ENCODE results near the gene MCM7. TPM values are rescaled to one million over a fixed set of nuclear protein-coding genes. Genes with fewer than 3 reads are reported as not detected.
A peak's percentile ranks its signal among the peaks of the same experiment; 100 is the strongest.

MCM7 gene
- polyA plus RNA-seq, 1 of the 3 experiments (the other 2 are of a cell fraction): 241 TPM

DNA sequence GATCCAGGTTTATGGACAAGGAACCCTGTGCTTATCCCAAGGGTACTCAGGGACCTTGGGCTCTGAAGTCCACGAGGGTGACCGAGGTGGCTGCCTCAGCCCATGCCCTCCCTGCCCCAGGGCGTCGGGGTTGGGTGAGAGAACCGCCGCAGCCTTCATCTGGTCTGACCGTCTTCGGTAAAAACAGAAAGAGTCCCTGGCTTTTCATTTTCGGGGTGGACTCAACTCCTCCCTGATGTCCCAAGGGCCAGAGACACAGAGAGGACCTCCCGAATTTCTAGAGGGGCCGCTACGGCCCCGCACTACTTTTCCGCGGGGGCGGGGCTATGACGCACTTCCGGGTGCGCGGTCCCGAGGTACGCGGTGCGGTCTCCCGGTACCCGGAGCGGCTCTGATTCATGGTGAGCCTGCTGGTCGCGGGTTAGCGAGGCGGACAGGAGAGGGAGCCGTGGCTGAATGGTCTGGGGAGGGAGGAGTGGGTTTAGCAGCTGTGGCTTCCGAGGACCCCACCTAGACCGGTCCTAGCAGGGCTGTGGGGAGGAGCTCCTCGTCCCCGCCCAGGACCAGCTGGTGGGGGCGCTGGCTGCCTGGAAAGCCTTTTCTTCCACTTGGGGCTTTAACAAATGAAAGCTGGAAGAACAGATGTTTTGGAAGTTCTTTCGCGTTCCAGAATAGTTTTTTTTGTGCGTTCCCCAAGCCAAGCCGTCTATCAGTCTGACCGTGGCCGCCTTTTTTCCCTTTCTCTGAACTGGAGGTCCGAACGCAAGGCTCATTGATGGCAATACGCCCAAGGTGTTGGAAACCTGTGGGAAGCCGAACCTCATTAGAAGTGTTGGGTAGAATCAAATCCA lies 51.5 kb downstream of the MCM7 start, which contains the start of gene ZSCAN21:
ZSCAN21 (plus strand) TSS at position 334 of the 851 bp plus-strand sequence. CDS start 7,233 bp downstream, outside the sequence.
- Histone ChIP-seq H3K9ac (peak within 1 kb of the TSS; percentile 88), H4K20me1 (ENCODE audit: insufficient read depth) (no peaks in the 10 kb centered on the region; the same call in 1 of the 2 replicates), H3K36me3 (replicated peaks in 1 of 2; ENCODE audit: control insufficient read depth in 1 of 2, insufficient read depth in 2 of 2, low read length in 1 of 2) (peaks cover 8 to 14% of the 10 kb centered on the region in 2 experiments), H3F3A (replicated peaks; ENCODE audit: insufficient read depth) (peaks cover 23% of the 10 kb centered on the region), H3K79me2 (ENCODE audit: insufficient read depth) (peaks cover 41% of the 10 kb centered on the region), H3K4me1 (ENCODE audit: control insufficient read depth in 1 of 2, insufficient read depth in 2 of 2, low read depth in 1 of 2, low read length in 1 of 2) (peaks cover 5 to 9% of the 10 kb centered on the region in 2 experiments; a peak in 2 of 4 replicates), H2AFZ (ENCODE audit: low read depth) (peak within 1 kb of the TSS; percentile 99), H3K4me3 (ENCODE audit: low read depth in 2 of 2, low read length in 1 of 2) (peak within 1 kb of the TSS; percentile 70 to 86), H3K27me3 (ENCODE audit: insufficient read depth) (no peaks in the 10 kb centered on the region), H3K9me3 (no peaks in the 10 kb centered on the region), H3K27ac (ENCODE audit: low read depth in 2 of 2, low read length in 1 of 2) (peak within 1 kb of the TSS; percentile 93 to 94), H3K4me2 (peak within 1 kb of the TSS; percentile 80), H3K9me2 (no peaks in the 10 kb centered on the region)
- CTCF ChIA-PET: interaction anchor here (0.6 to 5.5 kb wide), 14 partner anchors 9 to 81 kb away, joined by 3 to 60 read pairs (median 4); no protein-coding TSS in a partner anchor
- WGBS (ENCODE audit: low lambda C conversion rate): 2% methylated on average over 43 of the region's 47 CpGs
- peak; percentile 96 for DNase-seq
- POLR2A ChIA-PET: interaction anchor here (0.7 to 2.3 kb wide), 11 partner anchors 12 to 79 kb away, joined by 3 to 24 read pairs (median 4); partner anchors contain the start of genes AP4M1, MCM7 and ZKSCAN1
- TF ChIP-seq, protein P1, sequence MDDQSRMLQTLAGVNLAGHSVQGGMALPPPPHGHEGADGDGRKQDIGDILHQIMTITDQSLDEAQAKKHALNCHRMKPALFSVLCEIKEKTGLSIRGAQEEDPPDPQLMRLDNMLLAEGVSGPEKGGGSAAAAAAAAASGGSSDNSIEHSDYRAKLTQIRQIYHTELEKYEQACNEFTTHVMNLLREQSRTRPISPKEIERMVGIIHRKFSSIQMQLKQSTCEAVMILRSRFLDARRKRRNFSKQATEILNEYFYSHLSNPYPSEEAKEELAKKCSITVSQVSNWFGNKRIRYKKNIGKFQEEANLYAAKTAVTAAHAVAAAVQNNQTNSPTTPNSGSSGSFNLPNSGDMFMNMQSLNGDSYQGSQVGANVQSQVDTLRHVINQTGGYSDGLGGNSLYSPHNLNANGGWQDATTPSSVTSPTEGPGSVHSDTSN (IDR thresholded peaks at IDR 0.05): peak; percentile 44
- TF ChIP-seq GATA2 (CRISPR knock-in tag; IDR thresholded peaks at IDR 0.05) (no peak), NRF1 (IDR thresholded peaks at IDR 0.05; ENCODE audit: low read depth, low read length) (no peak), FOXM1 (IDR thresholded peaks at IDR 0.05; ENCODE audit: low read depth) (no peak), EP300 (IDR thresholded peaks at IDR 0.05; ENCODE audit: borderline replicate concordance in 1 of 2, low read depth in 1 of 2, low read length in 1 of 2) (0 out of 4 replicates have a peak, but pooled peaks of 1 of the 2 experiments have one; percentile 20), SIN3A (IDR thresholded peaks at IDR 0.05; ENCODE audit: borderline replicate concordance, low read depth, low read length) (no peak), NFIC (IDR thresholded peaks at IDR 0.05; ENCODE audit: borderline replicate concordance) (0 out of 2 replicates have a peak, but pooled peaks have one; percentile 26), MEF2A (IDR thresholded peaks at IDR 0.05; ENCODE audit: borderline replicate concordance, low read depth) (no peak), GABPA (IDR thresholded peaks at IDR 0.05; ENCODE audit: low read depth) (peak; percentile 88), YY1 (IDR thresholded peaks at IDR 0.05; ENCODE audit: low read depth) (peak; percentile 45; the same call in 1 of the 2 replicates), RAD21 (IDR thresholded peaks at IDR 0.05; ENCODE audit: low read length) (peak; percentile 31; the same call in 1 of the 2 replicates), MXI1 (IDR thresholded peaks at IDR 0.05; ENCODE audit: low read depth, low read length) (peak; percentile 75), RXRA (IDR thresholded peaks at IDR 0.05; ENCODE audit: borderline replicate concordance, low read depth) (no peak), RCOR1 (IDR thresholded peaks at IDR 0.05; ENCODE audit: low read length) (0 out of 2 replicates have a peak, but pooled peaks have one; percentile 56), TAF1 (IDR thresholded peaks at IDR 0.05; ENCODE audit: borderline replicate concordance, low read depth, low read length) (peak; percentile 93), SMC3 (IDR thresholded peaks at IDR 0.05; ENCODE audit: low read depth, low read length) (no peak), ELF1 (IDR thresholded peaks at IDR 0.05) (peak; percentile 90)
- TF ChIP-seq, protein P2, sequence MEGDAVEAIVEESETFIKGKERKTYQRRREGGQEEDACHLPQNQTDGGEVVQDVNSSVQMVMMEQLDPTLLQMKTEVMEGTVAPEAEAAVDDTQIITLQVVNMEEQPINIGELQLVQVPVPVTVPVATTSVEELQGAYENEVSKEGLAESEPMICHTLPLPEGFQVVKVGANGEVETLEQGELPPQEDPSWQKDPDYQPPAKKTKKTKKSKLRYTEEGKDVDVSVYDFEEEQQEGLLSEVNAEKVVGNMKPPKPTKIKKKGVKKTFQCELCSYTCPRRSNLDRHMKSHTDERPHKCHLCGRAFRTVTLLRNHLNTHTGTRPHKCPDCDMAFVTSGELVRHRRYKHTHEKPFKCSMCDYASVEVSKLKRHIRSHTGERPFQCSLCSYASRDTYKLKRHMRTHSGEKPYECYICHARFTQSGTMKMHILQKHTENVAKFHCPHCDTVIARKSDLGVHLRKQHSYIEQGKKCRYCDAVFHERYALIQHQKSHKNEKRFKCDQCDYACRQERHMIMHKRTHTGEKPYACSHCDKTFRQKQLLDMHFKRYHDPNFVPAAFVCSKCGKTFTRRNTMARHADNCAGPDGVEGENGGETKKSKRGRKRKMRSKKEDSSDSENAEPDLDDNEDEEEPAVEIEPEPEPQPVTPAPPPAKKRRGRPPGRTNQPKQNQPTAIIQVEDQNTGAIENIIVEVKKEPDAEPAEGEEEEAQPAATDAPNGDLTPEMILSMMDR (IDR thresholded peaks at IDR 0.05): peak; percentile 47
- TF ChIP-seq, protein P3, sequence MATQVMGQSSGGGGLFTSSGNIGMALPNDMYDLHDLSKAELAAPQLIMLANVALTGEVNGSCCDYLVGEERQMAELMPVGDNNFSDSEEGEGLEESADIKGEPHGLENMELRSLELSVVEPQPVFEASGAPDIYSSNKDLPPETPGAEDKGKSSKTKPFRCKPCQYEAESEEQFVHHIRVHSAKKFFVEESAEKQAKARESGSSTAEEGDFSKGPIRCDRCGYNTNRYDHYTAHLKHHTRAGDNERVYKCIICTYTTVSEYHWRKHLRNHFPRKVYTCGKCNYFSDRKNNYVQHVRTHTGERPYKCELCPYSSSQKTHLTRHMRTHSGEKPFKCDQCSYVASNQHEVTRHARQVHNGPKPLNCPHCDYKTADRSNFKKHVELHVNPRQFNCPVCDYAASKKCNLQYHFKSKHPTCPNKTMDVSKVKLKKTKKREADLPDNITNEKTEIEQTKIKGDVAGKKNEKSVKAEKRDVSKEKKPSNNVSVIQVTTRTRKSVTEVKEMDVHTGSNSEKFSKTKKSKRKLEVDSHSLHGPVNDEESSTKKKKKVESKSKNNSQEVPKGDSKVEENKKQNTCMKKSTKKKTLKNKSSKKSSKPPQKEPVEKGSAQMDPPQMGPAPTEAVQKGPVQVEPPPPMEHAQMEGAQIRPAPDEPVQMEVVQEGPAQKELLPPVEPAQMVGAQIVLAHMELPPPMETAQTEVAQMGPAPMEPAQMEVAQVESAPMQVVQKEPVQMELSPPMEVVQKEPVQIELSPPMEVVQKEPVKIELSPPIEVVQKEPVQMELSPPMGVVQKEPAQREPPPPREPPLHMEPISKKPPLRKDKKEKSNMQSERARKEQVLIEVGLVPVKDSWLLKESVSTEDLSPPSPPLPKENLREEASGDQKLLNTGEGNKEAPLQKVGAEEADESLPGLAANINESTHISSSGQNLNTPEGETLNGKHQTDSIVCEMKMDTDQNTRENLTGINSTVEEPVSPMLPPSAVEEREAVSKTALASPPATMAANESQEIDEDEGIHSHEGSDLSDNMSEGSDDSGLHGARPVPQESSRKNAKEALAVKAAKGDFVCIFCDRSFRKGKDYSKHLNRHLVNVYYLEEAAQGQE (IDR thresholded peaks at IDR 0.05; ENCODE audit: low read depth, low read length): no peak
- TF ChIP-seq, protein P4, sequence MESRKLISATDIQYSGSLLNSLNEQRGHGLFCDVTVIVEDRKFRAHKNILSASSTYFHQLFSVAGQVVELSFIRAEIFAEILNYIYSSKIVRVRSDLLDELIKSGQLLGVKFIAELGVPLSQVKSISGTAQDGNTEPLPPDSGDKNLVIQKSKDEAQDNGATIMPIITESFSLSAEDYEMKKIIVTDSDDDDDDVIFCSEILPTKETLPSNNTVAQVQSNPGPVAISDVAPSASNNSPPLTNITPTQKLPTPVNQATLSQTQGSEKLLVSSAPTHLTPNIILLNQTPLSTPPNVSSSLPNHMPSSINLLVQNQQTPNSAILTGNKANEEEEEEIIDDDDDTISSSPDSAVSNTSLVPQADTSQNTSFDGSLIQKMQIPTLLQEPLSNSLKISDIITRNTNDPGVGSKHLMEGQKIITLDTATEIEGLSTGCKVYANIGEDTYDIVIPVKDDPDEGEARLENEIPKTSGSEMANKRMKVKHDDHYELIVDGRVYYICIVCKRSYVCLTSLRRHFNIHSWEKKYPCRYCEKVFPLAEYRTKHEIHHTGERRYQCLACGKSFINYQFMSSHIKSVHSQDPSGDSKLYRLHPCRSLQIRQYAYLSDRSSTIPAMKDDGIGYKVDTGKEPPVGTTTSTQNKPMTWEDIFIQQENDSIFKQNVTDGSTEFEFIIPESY (IDR thresholded peaks at IDR 0.05; ENCODE audit: borderline replicate concordance, low read depth): no peak
- TF ChIP-seq, protein P5, sequence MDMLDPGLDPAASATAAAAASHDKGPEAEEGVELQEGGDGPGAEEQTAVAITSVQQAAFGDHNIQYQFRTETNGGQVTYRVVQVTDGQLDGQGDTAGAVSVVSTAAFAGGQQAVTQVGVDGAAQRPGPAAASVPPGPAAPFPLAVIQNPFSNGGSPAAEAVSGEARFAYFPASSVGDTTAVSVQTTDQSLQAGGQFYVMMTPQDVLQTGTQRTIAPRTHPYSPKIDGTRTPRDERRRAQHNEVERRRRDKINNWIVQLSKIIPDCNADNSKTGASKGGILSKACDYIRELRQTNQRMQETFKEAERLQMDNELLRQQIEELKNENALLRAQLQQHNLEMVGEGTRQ (IDR thresholded peaks at IDR 0.05; ENCODE audit: borderline replicate concordance, low read depth, low read length): no peak
- TF ChIP-seq, protein P6, sequence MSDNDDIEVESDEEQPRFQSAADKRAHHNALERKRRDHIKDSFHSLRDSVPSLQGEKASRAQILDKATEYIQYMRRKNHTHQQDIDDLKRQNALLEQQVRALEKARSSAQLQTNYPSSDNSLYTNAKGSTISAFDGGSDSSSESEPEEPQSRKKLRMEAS (IDR thresholded peaks at IDR 0.05; ENCODE audit: low read depth): peak; percentile 80

Measured in SK-N-SH (cell line).